Lower leg skin (tissue), 4 donors: ENCODE data around the gene ENAH. TPM values are rescaled to one million over a fixed set of nuclear protein-coding genes. Genes with fewer than 3 reads are reported as not detected.
A peak's percentile ranks its signal among the peaks of the same experiment; 100 is the strongest.

Experiments used
- DNase-seq, 2 donors: peaks; one replicate each; pipeline ENCODE4 v3.0.0-alpha.2; 2019; ENCODE audit warnings: low spot score in 2 of 2
- H3K4me3 ChIP-seq: fragments of 200-600 bp; sonication (generic); 2 replicates; pipeline ENCODE4 v1.5.1; 2017; ENCODE audit warnings: mild to moderate bottlenecking, low read depth; ENCODE audit not compliant: poor library complexity, severe bottlenecking
- CTCF ChIP-seq, 3 donors: fragments of 450-650 bp; IDR thresholded peaks; one replicate each; pipeline ENCODE4 v1.5.1; 2016; ENCODE audit warnings: antibody characterized with exemption in 3 of 3, mild to moderate bottlenecking in 3 of 3, moderate library complexity in 2 of 3
- POLR2A ChIP-seq, 2 donors: fragments of 450-650 bp; IDR thresholded peaks; one replicate each; pipeline ENCODE4 v1.6.1; 2016 to 2017; ENCODE audit warnings: antibody characterized with exemption in 2 of 2, mild to moderate bottlenecking in 1 of 2, moderate library complexity in 1 of 2
- WGBS, 2 donors: methylation state at CpG; one replicate each; pipeline ENCODE4 v1.1.5; 2018; 5-methylcytosine and 5-hydroxymethylcytosine counted together
- intact Hi-C: fragments of 100-400 bp; cut with DNase I; formaldehyde crosslinking; loops from one replicate; pipeline ENCODE4 v1.15.0; 2023; ENCODE audit warnings: low total_unique reads
- total RNA-seq, 4 donors: library from RNA; depleted of rRNA; stranded (reverse); fragments of >200 nt; gene quantifications; one replicate each; pipeline ENCODE4 v1.1.0, GENCODE V29; 2016

The ENAH gene
- total RNA-seq, 4 donors from 2014 or later, result 32.5 to 37.4 (median 35.2) TPM

- DNase-seq, result no peak
- intact Hi-C loops, result no loop called here
- no peak overlapping the region for H3K4me3 ChIP-seq
- 66 to 72% methylated on average over 4 of the region's 4 CpGs for WGBS, 2 donors
- TF ChIP-seq POLR2A (IDR thresholded peaks at IDR 0.05), result no peak
- TF ChIP-seq CTCF (IDR thresholded peaks at IDR 0.05), result no peak
These were observed 1.3 kb upstream of the ENAH start for GRCh38 chr1:225654277-225654597.

- H3K4me3 ChIP-seq, result peak overlapping the region; percentile 90
- TF ChIP-seq CTCF (IDR thresholded peaks at IDR 0.05) (no peak), POLR2A (IDR thresholded peaks at IDR 0.05) (no peak)
- WGBS, 2 donors, result 1 to 3% methylated on average over 41 to 54 of the region's 70 CpGs
- intact Hi-C loops, result no loop called here
- peak; percentile 65 to 95 for DNase-seq
These were observed 747 bp upstream of the ENAH start for GRCh38 chr1:225653463-225654276.

GRCh38 chr1:225651872-225652728, 823 bp downstream of the ENAH start:
- WGBS, 2 donors, result 1 to 2% methylated on average over 45 of the region's 45 CpGs

GRCh38 chr1:225651376-225651871, 1.5 kb downstream of the ENAH start:
- 20% methylated on average over 8 of the region's 8 CpGs for WGBS, 2 donors
- intact Hi-C loops, result no loop called here
- DNase-seq, result no peak

More at GRCh38 chr1:225651872-225652728, 823 bp downstream of the ENAH start:
- intact Hi-C loops, result no loop called here
- no peak for TF ChIP-seq CTCF (IDR thresholded peaks at IDR 0.05)
- no peak for TF ChIP-seq POLR2A (IDR thresholded peaks at IDR 0.05)
- H3K4me3 ChIP-seq, result peak overlapping the region; percentile 90
- DNase-seq, result no peak

GRCh38 chr1:225650179-225650578, 2.7 kb downstream of the ENAH start:
- no peak overlapping the region for H3K4me3 ChIP-seq
- 64 to 71% methylated on average over 5 of the region's 5 CpGs for WGBS, 2 donors
- DNase-seq, result no peak
- TF ChIP-seq CTCF (IDR thresholded peaks at IDR 0.05) (no peak), POLR2A (IDR thresholded peaks at IDR 0.05) (no peak)
- intact Hi-C loops, result no loop called here

More at GRCh38 chr1:225651376-225651871, 1.5 kb downstream of the ENAH start:
- no peak overlapping the region for H3K4me3 ChIP-seq
- no peak for TF ChIP-seq POLR2A (IDR thresholded peaks at IDR 0.05)
- TF ChIP-seq CTCF (IDR thresholded peaks at IDR 0.05), result no peak
